ENCODE results near the gene TSTD1. TPM values are rescaled to one million over a fixed set of nuclear protein-coding genes. Genes with fewer than 3 reads are reported as not detected.

TSTD1 gene
- 52.1 TPM for total RNA-seq

GRCh38 chr1:161038523-161039153 lies at the start of gene TSTD1:
TSTD1 (minus strand) TSS chr1:161038964; CDS start chr1:161038889, 75 bp downstream.

GRCh38 chr1:161069731-161070270 lies 31.0 kb upstream of the TSTD1 start, which contains the start of gene ARHGAP30:
ARHGAP30 (minus strand) TSS chr1:161069891; CDS start chr1:161069624, 267 bp downstream.

GRCh38 chr1:161045736-161046604 lies 7.2 kb upstream of the TSTD1 start, which contains the start of gene USF1:
USF1 (minus strand) TSS chr1:161045977; CDS start chr1:161043275, 2,702 bp downstream.

GRCh38 chr1:161020509-161021164 lies 18.1 kb downstream of the TSTD1 start, which contains the start of gene F11R:
F11R (minus strand) TSS chr1:161021152; CDS start chr1:161021073, 79 bp downstream.

Small RNA genes lying within 50 kb of the gene (small RNA-seq; reads per million reads assigned to genes)
- not detected for gene AL591806.2

Other genes with a start within 250 kb of the TSTD1 start
- not detected for gene LY9, start 242.8 kb downstream of the TSTD1 start, total RNA-seq
- gene CD244, start 176.1 kb downstream of the TSTD1 start, total RNA-seq = not detected
- not detected for gene ITLN1, start 153.8 kb downstream of the TSTD1 start, total RNA-seq
- not detected for gene ITLN2, start 84.2 kb downstream of the TSTD1 start, total RNA-seq
- 11.5 TPM for gene F11R, start 17.8 kb downstream of the TSTD1 start, total RNA-seq
- 93.4 TPM for gene USF1, start 7.0 kb upstream of the TSTD1 start, total RNA-seq
- gene ARHGAP30, start 30.9 kb upstream of the TSTD1 start, total RNA-seq = 1.6 TPM
- not detected for gene NECTIN4, start 50.6 kb upstream of the TSTD1 start, total RNA-seq
- 15.5 TPM for gene KLHDC9, start 59.4 kb upstream of the TSTD1 start, total RNA-seq
- 64.4 TPM for gene PFDN2, start 79.1 kb upstream of the TSTD1 start, total RNA-seq
- gene NIT1, start 79.1 kb upstream of the TSTD1 start, total RNA-seq = 19.1 TPM
- gene DEDD, start 93.7 kb upstream of the TSTD1 start, total RNA-seq = 24.7 TPM
- gene UFC1, start 115.0 kb upstream of the TSTD1 start, total RNA-seq = 137 TPM
- 14.5 TPM for gene USP21, start 120.5 kb upstream of the TSTD1 start, total RNA-seq
- gene PPOX, start 127.5 kb upstream of the TSTD1 start, total RNA-seq = 31.4 TPM
- gene B4GALT3, start 138.5 kb upstream of the TSTD1 start, total RNA-seq = 19.8 TPM
- gene ADAMTS4, start 160.1 kb upstream of the TSTD1 start, total RNA-seq = 1.2 TPM
- gene NDUFS2, start 163.4 kb upstream of the TSTD1 start, total RNA-seq = 143 TPM
- gene FCER1G, start 176.3 kb upstream of the TSTD1 start, total RNA-seq = 5.3 TPM
- not detected for gene APOA2, start 184.7 kb upstream of the TSTD1 start, total RNA-seq
- 23.5 TPM for gene TOMM40L, start 187.1 kb upstream of the TSTD1 start, total RNA-seq
- gene NR1I3, start 199.2 kb upstream of the TSTD1 start, total RNA-seq = not detected
- 27.9 TPM for gene PCP4L1, start 219.8 kb upstream of the TSTD1 start, total RNA-seq